ENCODE data around the gene TRAPPC12.

GRCh38 chr2:3344897-3345296 lies 34.6 kb upstream of the TRAPPC12 start:
- TF ChIP-seq CTCF (IDR thresholded peaks at IDR 0.05): no peak
- TF ChIP-seq POLR2A (IDR thresholded peaks at IDR 0.05): no peak
